Large intestine (tissue), 3 donors: ENCODE data around the gene CENPX. TPM values are rescaled to one million over a fixed set of nuclear protein-coding genes. Genes with fewer than 3 reads are reported as not detected.

Source experiments
- DNase-seq, 2 donors: peaks; one replicate each; pipeline versions ENCODE4 v3.0.0 to v3.0.0-alpha.2; 2013
- H3K27ac ChIP-seq: one replicate; pipeline ENCODE4 v1.5.1; 2013; ENCODE audit warnings: low read length
- H3K27me3 ChIP-seq: 2 replicates; pipeline ENCODE4 v1.6.1; 2013; ENCODE audit warnings: low read length; ENCODE audit not compliant: control insufficient read depth, insufficient read depth
- H3K36me3 ChIP-seq: 2 replicates; pipeline ENCODE4 v1.6.1; 2013; ENCODE audit warnings: low read length; ENCODE audit not compliant: control insufficient read depth, insufficient read depth
- H3K4me1 ChIP-seq: one replicate; pipeline ENCODE4 v1.6.1; 2013; ENCODE audit warnings: low read length; ENCODE audit not compliant: control insufficient read depth, insufficient read depth
- H3K4me3 ChIP-seq: one replicate; pipeline ENCODE4 v1.5.1; 2013; ENCODE audit warnings: low read length
- H3K9me3 ChIP-seq: one replicate; pipeline ENCODE4 v1.6.1; 2013; ENCODE audit warnings: mild to moderate bottlenecking, low read depth, low read length, moderate library complexity; ENCODE audit not compliant: control insufficient read depth
- WGBS: methylation state at CpG from one replicate; pipeline ENCODE4 v1.1.5; 2013; ENCODE audit warnings: low lambda C conversion rate; ENCODE audit not compliant: insufficient coverage; 5-methylcytosine and 5-hydroxymethylcytosine counted together
- polyA plus RNA-seq: library from polyadenylated mRNA; unstranded; fragments of 120-200 nt; gene quantifications from one replicate; pipeline ENCODE4 v1.2.1, GENCODE V29; 2013

CENPX gene
- polyA plus RNA-seq, 1 donor = 48.0 TPM

GRCh38 chr17:82011617-82012187 lies 11.0 kb downstream of the CENPX start:
- Histone ChIP-seq H3K4me1 (no peaks in the 10 kb centered on the region), H3K9me3 (no peaks in the 10 kb centered on the region), H3K36me3 (peaks cover 23% of the 10 kb centered on the region), H3K27ac (no peak overlapping the region), H3K27me3 (no peaks in the 10 kb centered on the region), H3K4me3 (no peak overlapping the region)
- WGBS = no CpG with 5 or more reads among the region's 19 CpGs
- DNase-seq = no peak

GRCh38 chr17:82010575-82011525 lies 11.8 kb downstream of the CENPX start:
- H3K27me3 ChIP-seq = no peaks in the 10 kb centered on the region
- H3K4me3 ChIP-seq = no peak overlapping the region
- no CpG with 5 or more reads among the region's 39 CpGs for WGBS
- no peak for DNase-seq
- H3K27ac ChIP-seq = no peak overlapping the region
- peaks cover 23% of the 10 kb centered on the region for H3K36me3 ChIP-seq
- H3K9me3 ChIP-seq = no peaks in the 10 kb centered on the region
- no peaks in the 10 kb centered on the region for H3K4me1 ChIP-seq

- H3K4me1 ChIP-seq = no peaks in the 10 kb centered on the region
- WGBS = no CpG with 5 or more reads among the region's 15 CpGs
- DNase-seq = no peak
- no peaks in the 10 kb centered on the region for H3K9me3 ChIP-seq
- no peaks in the 10 kb centered on the region for H3K27me3 ChIP-seq
- H3K36me3 ChIP-seq = peaks cover 23% of the 10 kb centered on the region
- H3K27ac ChIP-seq = no peak overlapping the region
- H3K4me3 ChIP-seq = no peak overlapping the region
Observed at GRCh38 chr17:82009413-82009812, 13.3 kb downstream of the CENPX start.

DNA sequence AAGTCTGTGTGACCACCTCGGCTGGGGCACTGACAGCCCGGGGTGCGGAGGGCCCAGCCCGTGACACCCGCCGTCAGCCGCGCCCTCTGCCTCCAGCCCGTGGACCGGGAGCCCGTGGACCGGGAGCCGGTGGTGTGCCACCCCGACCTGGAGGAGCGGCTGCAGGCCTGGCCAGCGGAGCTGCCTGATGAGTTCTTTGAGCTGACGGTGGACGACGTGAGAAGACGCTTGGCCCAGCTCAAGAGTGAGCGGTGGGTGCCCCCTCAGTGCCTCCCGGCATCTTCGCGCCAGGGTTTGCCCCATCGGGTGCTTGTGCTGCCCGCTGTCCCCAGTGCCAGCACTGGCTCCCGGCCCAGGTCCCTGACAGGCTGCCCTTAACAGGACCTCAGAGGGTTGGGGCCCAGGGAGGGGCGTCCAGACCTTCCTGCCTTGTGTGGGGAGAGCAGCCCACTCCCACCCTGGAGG lies 13.7 kb downstream of the CENPX start:
- H3K27me3 ChIP-seq = no peaks in the 10 kb centered on the region
- WGBS = no CpG with 5 or more reads among the region's 28 CpGs
- H3K4me3 ChIP-seq = no peak overlapping the region
- DNase-seq = no peak
- no peak overlapping the region for H3K27ac ChIP-seq
- H3K9me3 ChIP-seq = no peaks in the 10 kb centered on the region
- peaks cover 23% of the 10 kb centered on the region for H3K36me3 ChIP-seq
- no peaks in the 10 kb centered on the region for H3K4me1 ChIP-seq

DNA sequence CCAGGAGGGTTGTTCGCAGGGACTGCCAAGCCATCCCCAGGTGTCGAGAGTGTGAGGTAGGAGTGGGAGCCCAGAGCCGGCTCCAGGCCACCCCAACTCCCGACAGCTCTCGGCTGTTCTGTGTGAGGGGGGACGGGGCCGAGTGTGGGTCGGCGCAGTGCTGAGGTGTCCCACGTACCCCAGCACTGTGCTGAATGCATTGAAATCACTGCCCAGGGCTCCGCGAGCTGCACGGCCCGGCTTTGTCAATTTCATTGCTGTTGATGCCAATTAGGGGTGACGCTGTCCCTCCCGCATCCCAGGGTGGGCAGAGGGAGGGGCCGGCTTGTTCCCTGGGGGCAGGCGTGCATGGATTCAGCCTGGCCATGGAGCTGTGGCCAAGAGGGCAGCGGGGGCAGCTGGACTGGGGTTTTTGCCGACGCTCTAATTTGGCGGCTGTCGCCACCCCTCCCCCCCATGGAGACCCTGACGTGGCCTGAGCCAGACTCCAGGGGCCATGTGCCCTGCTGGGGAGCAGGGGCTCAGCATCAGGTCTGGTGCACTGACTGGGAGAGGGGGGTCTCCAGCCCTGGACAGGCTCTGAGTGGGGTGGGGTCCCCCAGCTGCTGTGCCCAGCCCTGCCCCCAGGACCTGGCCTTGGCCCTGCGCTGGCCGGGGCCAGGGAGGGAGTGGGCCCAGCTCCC lies 14.3 kb downstream of the CENPX start:
- Histone ChIP-seq H3K4me3 (no peak overlapping the region), H3K9me3 (no peaks in the 10 kb centered on the region), H3K27ac (no peak overlapping the region), H3K36me3 (peaks cover 23% of the 10 kb centered on the region), H3K27me3 (no peaks in the 10 kb centered on the region), H3K4me1 (peaks cover 4% of the 10 kb centered on the region)
- no CpG with 5 or more reads among the region's 26 CpGs for WGBS
- no peak for DNase-seq

GRCh38 chr17:82007495-82008257 lies 15.0 kb downstream of the CENPX start:
- H3K4me1 ChIP-seq = peaks cover 4% of the 10 kb centered on the region
- H3K27ac ChIP-seq = no peak overlapping the region
- H3K36me3 ChIP-seq = peaks cover 23% of the 10 kb centered on the region
- no peaks in the 10 kb centered on the region for H3K27me3 ChIP-seq
- H3K4me3 ChIP-seq = no peak overlapping the region
- H3K9me3 ChIP-seq = no peaks in the 10 kb centered on the region
- no CpG with 5 or more reads among the region's 30 CpGs for WGBS
- no peak for DNase-seq

DNA sequence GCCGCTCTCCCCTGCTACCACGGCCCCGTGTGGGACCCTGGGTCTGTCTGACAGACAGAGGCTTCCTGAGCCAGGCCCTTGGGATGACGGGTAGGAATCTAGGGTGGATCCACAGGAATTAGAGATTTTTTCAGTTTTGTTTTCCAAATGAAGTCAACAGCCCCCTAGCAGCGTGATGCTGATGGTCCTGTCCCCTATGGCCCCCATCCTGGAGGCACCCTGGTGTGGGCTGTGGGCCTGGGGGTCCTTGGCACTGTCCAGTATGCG lies 15.5 kb downstream of the CENPX start:
- H3K4me1 ChIP-seq = peaks cover 4% of the 10 kb centered on the region

GRCh38 chr17:82006468-82007227 lies 16.0 kb downstream of the CENPX start:
- H3K27ac ChIP-seq = no peak overlapping the region
- peaks cover 14% of the 10 kb centered on the region for H3K36me3 ChIP-seq

More for the DNA sequence above, 15.5 kb downstream of the CENPX start:
- Histone ChIP-seq H3K4me3 (no peak overlapping the region), H3K27ac (no peak overlapping the region), H3K36me3 (peaks cover 19% of the 10 kb centered on the region), H3K9me3 (no peaks in the 10 kb centered on the region), H3K27me3 (no peaks in the 10 kb centered on the region)
- WGBS = no CpG with 5 or more reads among the region's 6 CpGs
- no peak for DNase-seq

DNA sequence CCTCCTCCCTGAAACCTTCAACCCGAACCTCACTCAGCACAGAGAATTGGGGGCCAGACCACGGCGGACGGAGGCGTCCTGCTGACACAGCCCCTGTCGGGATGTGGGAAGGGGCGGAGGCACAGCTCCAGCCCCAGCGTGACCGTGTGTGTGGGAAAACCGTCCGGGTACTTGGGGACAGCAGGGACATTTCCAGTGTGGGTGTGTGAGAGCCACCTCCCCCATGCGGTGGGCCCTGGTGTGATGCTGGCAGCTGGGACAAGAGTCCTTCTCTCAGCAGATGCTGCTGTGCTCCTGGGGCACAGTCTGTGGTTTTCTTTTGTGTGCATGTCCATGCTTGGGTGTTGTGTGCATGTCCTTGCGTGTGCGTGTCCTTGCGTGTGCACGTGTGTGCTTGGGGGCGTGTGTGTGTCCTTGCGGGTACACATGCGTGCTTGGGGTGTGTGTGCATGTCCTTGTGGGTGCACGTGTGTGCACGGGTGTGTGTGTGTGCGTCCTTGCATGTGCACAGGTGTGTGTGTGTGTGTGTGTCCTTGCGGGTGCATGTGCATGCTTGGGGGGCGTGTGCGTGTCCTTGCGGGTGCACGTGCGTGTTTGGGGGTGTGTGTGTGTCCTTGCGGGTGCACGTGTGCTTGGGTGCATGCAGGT lies 16.9 kb downstream of the CENPX start:
- Histone ChIP-seq H3K4me1 (peaks cover 15% of the 10 kb centered on the region), H3K27me3 (no peaks in the 10 kb centered on the region), H3K36me3 (peaks cover 10% of the 10 kb centered on the region), H3K4me3 (no peak overlapping the region), H3K27ac (no peak overlapping the region), H3K9me3 (no peaks in the 10 kb centered on the region)
- no peak for DNase-seq
- no CpG with 5 or more reads among the region's 30 CpGs for WGBS

More at GRCh38 chr17:82006468-82007227, 16.0 kb downstream of the CENPX start:
- no peaks in the 10 kb centered on the region for H3K9me3 ChIP-seq
- no peaks in the 10 kb centered on the region for H3K27me3 ChIP-seq
- H3K4me1 ChIP-seq = peaks cover 7% of the 10 kb centered on the region
- no CpG with 5 or more reads among the region's 24 CpGs for WGBS
- no peak overlapping the region for H3K4me3 ChIP-seq
- DNase-seq = no peak
